T follicular helper cell (primary cell): ENCODE data around the gene COL13A1.

Experiments used
- DNase-seq: peaks from one replicate; pipeline ENCODE4 v3.0.0-alpha.2; 2020; ENCODE audit warnings: low read depth
- total RNA-seq, 2 experiments: gene quantifications; one replicate each; lab custom pipeline; 2026; lab: John Stamatoyannopoulos, UW

The COL13A1 gene
- 0 reads per million in 2 experiments for total RNA-seq

GRCh38 chr10:69801434-69802315 is at the start of gene COL13A1:
Gene COL13A1 (plus strand): TSS chr10:69801906. CDS start chr10:69802424, 518 bp downstream.
- no peak for DNase-seq

DNA sequence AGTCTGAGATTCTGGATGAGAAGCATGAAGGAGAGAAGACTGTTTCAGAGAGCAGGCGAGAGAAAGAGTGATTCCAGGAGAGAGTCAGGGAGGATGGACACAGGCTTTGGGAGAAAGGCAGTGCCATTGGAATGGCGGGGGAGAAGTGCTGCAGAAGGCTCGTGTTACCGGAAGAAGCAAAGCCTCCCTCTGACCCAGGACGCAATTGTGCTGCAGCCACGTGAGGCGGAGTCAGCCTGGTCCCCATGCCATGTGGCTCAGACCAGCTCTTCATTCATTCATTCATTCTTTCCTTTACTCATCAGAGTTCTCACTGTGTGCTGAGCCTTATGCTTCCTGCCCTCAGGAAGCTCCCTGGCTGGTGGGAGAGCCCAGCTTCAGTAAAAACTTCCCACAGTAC is 49.2 kb upstream of the COL13A1 start:
- no peak for DNase-seq

DNA sequence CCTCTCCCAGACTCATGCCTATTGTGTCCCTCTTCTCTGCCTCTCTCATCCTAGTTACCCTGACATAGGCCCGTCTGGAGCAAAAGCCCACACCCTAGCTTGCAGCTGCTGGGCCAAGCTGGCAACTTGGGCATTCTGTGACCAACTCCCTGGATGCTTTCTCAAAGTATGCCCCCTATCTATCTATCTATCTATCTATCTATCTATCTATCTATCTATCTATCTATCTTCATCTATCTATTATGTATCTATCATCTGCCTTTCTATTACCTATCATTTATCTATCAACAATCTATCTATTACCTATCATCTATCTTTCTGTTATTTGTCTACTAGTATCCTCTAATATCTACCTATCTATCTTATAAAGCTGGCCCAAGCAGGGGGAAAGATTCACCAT is 45.4 kb upstream of the COL13A1 start:
- no peak for DNase-seq

GRCh38 chr10:69757206-69757552 is 44.5 kb upstream of the COL13A1 start:
- DNase-seq: no peak

DNA sequence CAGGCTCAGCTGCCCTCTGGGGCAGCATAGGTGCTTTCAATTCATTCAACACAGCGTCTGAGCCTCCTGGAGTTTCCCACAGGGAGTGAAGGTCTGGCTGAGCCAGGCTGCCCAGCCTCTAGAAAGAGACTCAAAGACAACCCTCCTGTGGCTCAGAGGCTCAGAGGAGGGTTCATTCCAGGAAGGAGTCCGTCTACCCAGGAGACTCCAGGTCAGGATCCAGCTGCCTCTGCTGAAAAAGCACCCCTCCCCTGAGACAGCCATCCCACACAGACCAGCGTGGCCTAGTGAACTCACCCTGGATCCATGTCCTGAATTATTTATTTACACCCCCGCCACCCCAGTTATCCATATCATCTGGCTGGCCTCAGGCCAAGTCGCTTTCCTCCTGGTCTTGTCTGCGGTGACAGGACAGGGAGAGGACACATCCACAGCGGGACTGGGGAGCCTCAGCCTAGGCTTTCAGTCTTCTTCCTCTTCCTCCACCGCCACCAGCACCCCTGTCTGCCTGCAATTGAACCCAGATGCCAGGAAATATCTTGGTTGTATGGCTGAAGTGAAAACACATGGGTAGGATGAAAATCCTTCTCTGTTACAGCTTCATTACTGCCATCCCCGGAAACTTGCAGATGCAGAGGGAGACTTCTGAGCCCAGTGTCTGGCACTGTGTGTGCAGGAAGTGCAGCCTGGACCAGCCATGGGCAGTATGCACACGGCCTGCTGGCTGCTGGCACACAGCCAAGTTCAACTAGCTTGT is 44.0 kb upstream of the COL13A1 start:
- no peak for DNase-seq

DNA sequence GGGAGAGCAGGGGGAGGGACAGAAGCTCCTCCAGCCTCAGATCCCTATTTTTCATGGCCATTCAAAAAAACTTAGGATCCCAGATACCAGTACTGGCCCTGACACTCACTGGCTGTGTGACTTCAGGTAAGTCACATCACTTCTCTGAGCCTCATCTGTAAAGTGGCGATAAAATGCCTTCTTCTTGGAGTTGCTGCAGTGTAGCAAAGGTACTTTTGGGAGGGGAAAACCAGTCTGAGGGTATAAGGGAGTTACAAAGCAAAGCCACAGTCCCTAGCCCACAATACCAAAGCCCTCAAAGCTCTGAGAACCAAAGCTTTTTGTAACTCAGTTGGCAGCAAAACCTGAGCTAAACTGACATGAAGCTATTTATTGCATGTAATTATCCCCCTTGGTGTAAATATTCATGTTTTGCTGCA is 43.4 kb upstream of the COL13A1 start:
- no peak for DNase-seq

DNA sequence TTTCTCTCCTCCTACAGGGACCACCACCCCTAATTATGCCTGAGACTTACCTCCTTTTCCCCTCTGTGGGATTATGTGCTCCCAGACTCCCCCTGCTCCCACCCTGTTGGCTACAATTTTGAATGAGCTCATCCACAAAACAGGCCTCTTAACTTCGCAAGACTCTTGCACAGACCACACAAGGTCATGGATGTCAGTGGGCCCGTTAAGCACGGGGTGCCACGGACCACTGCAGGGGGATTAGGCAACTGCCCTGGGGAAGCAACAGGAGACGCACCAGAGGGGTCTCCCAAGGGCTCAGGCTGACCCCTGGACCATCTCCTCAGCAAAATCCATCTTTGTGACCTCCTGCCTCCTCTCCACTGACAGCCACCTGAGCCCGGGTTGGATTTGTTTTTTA is 42.1 kb upstream of the COL13A1 start:
- DNase-seq: no peak

DNA sequence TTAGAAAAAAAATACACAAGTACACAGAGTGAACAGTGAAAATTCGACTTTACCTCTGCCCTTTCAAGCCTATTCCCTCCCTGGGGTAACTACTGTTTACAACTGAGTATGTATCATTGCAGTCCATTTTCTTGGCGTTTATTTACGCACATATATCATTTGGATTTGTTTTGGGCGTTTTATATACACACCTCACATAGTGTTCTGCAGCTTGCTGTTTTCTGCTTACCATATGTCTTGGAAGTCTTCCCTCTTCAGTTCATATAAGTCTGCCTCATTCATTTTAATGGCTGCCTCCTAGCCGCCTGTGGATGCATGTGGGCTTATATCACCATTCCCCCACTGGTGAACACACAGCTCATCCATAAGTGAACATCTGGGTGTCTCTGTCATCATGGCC is 41.6 kb upstream of the COL13A1 start:
- DNase-seq: no peak

GRCh38 chr10:69761320-69761719 is 40.4 kb upstream of the COL13A1 start:
- DNase-seq: no peak

- DNase-seq: no peak
Measured at GRCh38 chr10:69766161-69766910, 35.4 kb upstream of the COL13A1 start.

DNA sequence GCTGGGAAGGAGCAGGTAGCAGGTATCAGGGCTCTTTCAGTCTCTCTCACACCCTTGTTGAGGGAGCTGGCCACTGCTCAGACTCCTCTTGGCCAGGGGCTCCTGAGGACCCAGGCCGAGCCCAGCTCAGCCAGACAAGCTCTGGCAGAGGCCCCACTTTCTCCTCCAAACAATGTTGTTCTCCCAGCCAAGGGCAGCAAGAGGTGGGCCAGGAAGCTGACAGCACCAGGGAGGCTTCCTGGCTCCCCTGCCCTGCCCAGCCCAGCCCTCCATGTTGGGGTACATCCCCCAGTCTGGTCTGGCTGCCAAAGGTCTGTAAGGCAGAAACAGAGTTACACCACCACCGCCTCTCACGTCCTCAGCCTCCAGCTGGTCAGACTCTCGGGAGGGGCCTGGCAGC is 33.9 kb upstream of the COL13A1 start:
- DNase-seq: no peak

DNA sequence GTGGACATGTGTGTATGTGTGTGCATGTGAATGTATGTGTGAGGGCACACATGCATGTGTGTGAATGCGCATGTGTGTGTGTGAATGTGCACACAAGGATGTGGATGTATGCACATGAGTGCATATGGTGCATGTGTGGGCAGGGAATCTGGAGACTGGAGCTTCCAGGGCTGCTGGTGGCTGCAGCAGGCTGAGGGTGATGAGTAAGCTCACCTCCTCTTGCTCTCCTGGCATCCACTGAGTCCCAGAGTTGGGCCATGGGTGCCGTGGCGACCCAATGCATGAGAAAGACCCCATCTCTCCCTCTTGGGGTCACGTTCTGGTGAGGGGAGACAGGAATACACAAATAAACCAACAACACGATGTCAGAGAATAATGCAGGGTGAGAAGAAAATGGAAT is 33.3 kb upstream of the COL13A1 start:
- DNase-seq: no peak

GRCh38 chr10:69769395-69769992 is 32.2 kb upstream of the COL13A1 start:
- no peak for DNase-seq

DNA sequence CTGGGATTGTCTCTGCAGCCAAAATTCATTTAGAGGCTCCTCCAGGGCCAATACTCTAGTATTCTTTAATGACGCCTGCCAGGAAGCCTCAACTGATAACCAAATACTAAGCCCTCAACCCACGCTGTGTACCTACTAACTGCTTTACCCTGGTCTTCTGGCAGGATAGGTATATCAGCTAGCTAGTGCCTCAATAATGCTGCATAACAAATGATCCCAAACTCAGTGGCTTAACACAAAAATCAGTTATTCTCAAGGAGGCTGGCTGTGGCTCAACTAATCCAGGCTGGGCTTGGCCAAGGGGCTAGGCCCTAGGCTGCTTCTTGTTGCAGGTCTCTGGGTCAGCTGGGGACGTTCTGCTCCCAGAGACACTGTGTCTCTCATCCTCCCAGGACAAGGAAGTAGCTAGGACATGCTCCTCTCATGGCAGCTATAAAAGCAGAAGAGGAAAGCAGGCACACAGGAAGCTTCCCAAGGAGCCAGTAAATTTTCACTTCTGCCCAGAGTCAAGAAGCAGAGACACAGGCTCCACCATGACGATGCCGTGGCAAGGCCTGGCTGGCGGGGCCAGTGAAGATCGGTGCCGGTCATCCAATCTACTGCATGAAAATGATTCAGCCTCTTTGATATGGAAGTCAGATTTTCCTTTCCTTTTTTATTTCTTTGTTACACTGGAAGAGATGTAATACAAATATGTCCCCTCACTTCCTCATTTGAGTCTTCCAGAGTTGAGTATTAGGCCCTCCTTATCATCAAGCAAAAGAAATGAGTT is 28.6 kb upstream of the COL13A1 start:
- no peak for DNase-seq

DNA sequence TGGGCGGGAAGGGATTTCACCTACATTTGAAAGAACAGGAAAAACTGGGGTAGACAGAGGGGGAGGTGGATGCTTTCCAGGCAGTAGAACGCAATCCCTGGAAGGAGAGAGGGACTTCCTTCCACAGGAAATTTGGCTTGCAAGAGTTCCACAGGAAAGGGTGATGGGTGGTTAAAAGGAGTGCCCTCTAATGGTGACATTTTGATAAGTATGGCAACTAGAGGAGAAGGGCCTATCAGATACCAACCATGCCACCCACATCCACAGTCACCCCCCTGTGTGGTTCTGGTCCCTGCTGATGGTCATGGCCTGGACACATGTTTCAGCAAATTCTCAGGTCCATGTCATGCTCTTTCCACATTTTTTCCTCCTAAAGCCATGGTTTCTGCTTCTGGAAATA is 27.1 kb upstream of the COL13A1 start:
- DNase-seq: no peak

- DNase-seq: no peak
Measured at GRCh38 chr10:69780077-69780476, 21.6 kb upstream of the COL13A1 start.

- DNase-seq: no peak
Measured at GRCh38 chr10:69781576-69781975, 20.1 kb upstream of the COL13A1 start.

DNA sequence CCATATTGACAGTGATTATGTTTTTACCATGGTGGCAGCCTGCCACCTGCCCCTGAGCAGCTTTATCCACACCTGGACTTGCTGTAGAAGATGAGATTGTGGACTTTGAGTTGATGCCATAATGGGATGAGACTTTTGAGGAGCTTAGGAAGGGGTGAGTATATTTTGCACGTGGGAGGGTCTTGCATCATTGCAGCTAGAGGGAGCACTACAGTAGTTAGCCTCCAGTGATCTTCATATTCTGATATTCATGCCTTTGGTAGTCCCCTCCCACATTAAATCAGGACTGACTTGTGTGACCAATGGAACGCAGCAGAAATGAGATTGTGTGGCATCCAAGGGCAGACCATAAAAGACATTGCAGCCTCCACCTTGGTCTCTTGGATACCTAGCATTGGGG is 18.2 kb upstream of the COL13A1 start:
- no peak for DNase-seq

DNA sequence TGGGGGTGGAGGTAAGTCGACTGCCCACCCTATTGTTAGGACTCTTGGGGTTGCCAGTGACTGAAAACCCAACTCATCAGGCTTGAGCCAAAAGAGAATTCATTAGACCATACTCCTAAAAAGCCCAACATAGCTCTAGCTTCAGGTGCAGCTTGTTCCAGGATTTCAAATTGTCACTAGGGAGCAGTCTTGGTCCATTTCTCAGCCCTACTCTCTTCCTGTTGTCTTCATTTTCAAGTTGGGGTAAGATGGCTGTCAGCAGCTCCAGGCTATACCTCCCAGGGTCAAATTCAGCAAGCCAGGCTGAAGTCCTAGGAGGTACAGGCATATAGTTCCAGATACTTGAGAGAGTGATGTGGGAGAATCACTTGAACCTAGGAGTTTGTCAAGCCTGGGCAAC is 14.9 kb upstream of the COL13A1 start:
- DNase-seq: no peak

GRCh38 chr10:69787681-69788080 is 14.0 kb upstream of the COL13A1 start:
- DNase-seq: no peak

- DNase-seq: no peak
Measured at GRCh38 chr10:69789164-69789576, 12.5 kb upstream of the COL13A1 start.
